ENCODE measurements around the gene TRIO.

The TRIO gene

GRCh38 chr5:14229181-14229580, 86.0 kb downstream of the TRIO start:
- DNase-seq = no peak

GRCh38 chr5:14229734-14230133, 86.6 kb downstream of the TRIO start:
- no peak for DNase-seq

- no peak for DNase-seq
These were observed 88.0 kb downstream of the TRIO start for GRCh38 chr5:14231156-14231555.

- no peak for DNase-seq
These were observed 88.7 kb downstream of the TRIO start for GRCh38 chr5:14231890-14232289.

GRCh38 chr5:14234204-14234603, 91.1 kb downstream of the TRIO start:
- no peak for DNase-seq

GRCh38 chr5:14235872-14236271, 92.7 kb downstream of the TRIO start:
- no peak for DNase-seq

- DNase-seq = no peak
These were observed 93.6 kb downstream of the TRIO start for GRCh38 chr5:14236757-14237156.

- no peak for DNase-seq
These were observed 94.4 kb downstream of the TRIO start for GRCh38 chr5:14237317-14238086.

GRCh38 chr5:14238272-14238671, 95.1 kb downstream of the TRIO start:
- no peak for DNase-seq

GRCh38 chr5:14239404-14239803, 96.3 kb downstream of the TRIO start:
- DNase-seq = no peak

GRCh38 chr5:14239951-14240350, 96.8 kb downstream of the TRIO start:
- no peak for DNase-seq

- no peak for DNase-seq
These were observed 97.2 kb downstream of the TRIO start for GRCh38 chr5:14240359-14240758.

- DNase-seq = no peak
These were observed 98.0 kb downstream of the TRIO start for GRCh38 chr5:14241141-14241540.

- no peak for DNase-seq
These were observed 99.3 kb downstream of the TRIO start for GRCh38 chr5:14242447-14242846.

- no peak for DNase-seq
These were observed 99.8 kb downstream of the TRIO start for GRCh38 chr5:14242871-14243383.

GRCh38 chr5:14243766-14244165, 100.6 kb downstream of the TRIO start:
- no peak for DNase-seq

GRCh38 chr5:14244721-14245120, 101.6 kb downstream of the TRIO start:
- DNase-seq = no peak

- no peak for DNase-seq
These were observed 102.2 kb downstream of the TRIO start for GRCh38 chr5:14245132-14245925.

GRCh38 chr5:14246350-14247053, 103.4 kb downstream of the TRIO start:
- no peak for DNase-seq

- DNase-seq = no peak
These were observed 103.9 kb downstream of the TRIO start for GRCh38 chr5:14247054-14247386.

GRCh38 chr5:14249258-14250082, 106.3 kb downstream of the TRIO start:
- no peak for DNase-seq

GRCh38 chr5:14250084-14250695, 107.0 kb downstream of the TRIO start:
- DNase-seq = no peak

All from SIG-M5 (cell line).